Mammary epithelial cell (primary cell): ENCODE measurements around the gene TTC28.

ENCODE experiments used
- CTCF ChIP-seq, 2 donors: IDR thresholded peaks in 1 of 2; conservative IDR thresholded peaks in 1 of 2; 2 replicates each; pipeline ENCODE4 v1.5.1; 2011 to 2012; ENCODE audit warnings: inconsistent platforms in 2 of 2, low read length in 2 of 2, mild to moderate bottlenecking in 2 of 2, control low read depth in 1 of 2, low read depth in 1 of 2; ENCODE audit not compliant: insufficient read depth in 1 of 2; ENCODE audit errors: extremely low read depth in 1 of 2
- EZH2 ChIP-seq: IDR thresholded peaks from 2 replicates; pipeline ENCODE4 v1.6.1; 2012; ENCODE audit warnings: low read length, inconsistent platforms, borderline replicate concordance

- TF ChIP-seq CTCF (conservative IDR thresholded peaks at IDR 0.05 in 1 of 2, IDR thresholded peaks at IDR 0.05 in 1 of 2; ENCODE audit: extremely low read depth in 1 of 2, insufficient read depth in 1 of 2, low read depth in 1 of 2, low read length in 2 of 2) (no peak), EZH2 (no peak)
Observed at GRCh38 chr22:28024422-28024888, 655.2 kb downstream of the TTC28 start.
